DND-41 (cell line): ENCODE results near the gene BRPF3.
A peak's percentile ranks its signal among the peaks of the same experiment; 100 is the strongest.

ENCODE experiments used
- ATAC-seq: fragments of 200-7000 bp; cut with Tn5 transposase; 3 replicates; pipeline ENCODE4 v1.9.1; 2021; ENCODE audit warnings: low read depth; ENCODE audit not compliant: insufficient read depth
- DNase-seq: peaks from one replicate; pipeline ENCODE4 v3.0.0-alpha.2; 2020
- H2AFZ ChIP-seq: 2 replicates; pipeline ENCODE4 v1.6.0; 2012; ENCODE audit warnings: low read depth, low read length
- H3K27ac ChIP-seq: 2 replicates; pipeline ENCODE4 v1.5.1; 2012; ENCODE audit warnings: low read length, inconsistent platforms
- H3K27me3 ChIP-seq: fragments of 200-600 bp; sonication (generic); 2 replicates; pipeline ENCODE4 v1.6.0; 2012; ENCODE audit warnings: low read length, mild to moderate bottlenecking, inconsistent platforms; ENCODE audit not compliant: insufficient read depth, poor library complexity
- H3K36me3 ChIP-seq: 2 replicates; pipeline ENCODE4 v1.5.1; 2012; ENCODE audit warnings: low read length, inconsistent platforms; ENCODE audit not compliant: insufficient read depth
- H3K4me1 ChIP-seq: 2 replicates; pipeline ENCODE4 v1.5.1; 2012; ENCODE audit warnings: mild to moderate bottlenecking, low read length; ENCODE audit not compliant: insufficient read depth
- H3K4me2 ChIP-seq: 2 replicates; pipeline ENCODE4 v1.6.0; 2012; ENCODE audit warnings: mild to moderate bottlenecking, moderate library complexity, low read length, inconsistent platforms; ENCODE audit not compliant: insufficient read depth
- H3K4me3 ChIP-seq, 2 experiments: fragments of 200-600 bp in 1 of 2; shearing (Covaris generic) in 1 of 2; 2 replicates each; pipeline ENCODE4 v1.5.1; 2012 to 2016; ENCODE audit warnings: inconsistent platforms in 2 of 2, low read length in 2 of 2, mild to moderate bottlenecking in 2 of 2, low read depth in 1 of 2, moderate library complexity in 1 of 2
- H3K79me2 ChIP-seq: 2 replicates; pipeline ENCODE4 v1.6.0; 2012; ENCODE audit warnings: low read length, inconsistent platforms; ENCODE audit not compliant: insufficient read depth
- H3K9ac ChIP-seq: 2 replicates; pipeline ENCODE4 v1.6.0; 2012; ENCODE audit warnings: low read depth, mild to moderate bottlenecking, inconsistent platforms, low read length, moderate library complexity
- H3K9me3 ChIP-seq: 2 replicates; pipeline ENCODE4 v1.5.1; 2012; ENCODE audit warnings: low read length, moderate library complexity, mild to moderate bottlenecking, inconsistent platforms; ENCODE audit not compliant: insufficient read depth, severe bottlenecking
- H4K20me1 ChIP-seq: 2 replicates; pipeline ENCODE4 v1.6.0; 2012; ENCODE audit warnings: low read length; ENCODE audit not compliant: insufficient read depth
- CTCF ChIP-seq: IDR thresholded peaks from 2 replicates; pipeline ENCODE4 v1.5.1; 2012; ENCODE audit warnings: borderline replicate concordance, low read length, moderate library complexity, mild to moderate bottlenecking; ENCODE audit not compliant: poor library complexity, severe bottlenecking; ENCODE audit errors: extremely low read depth
- EZH2 ChIP-seq: IDR thresholded peaks from 3 replicates; pipeline ENCODE4 v1.6.1; 2012; ENCODE audit warnings: borderline replicate concordance, low read depth, mild to moderate bottlenecking, moderate library complexity, low read length, inconsistent platforms; ENCODE audit not compliant: severe bottlenecking

BRPF3 gene

GRCh38 chr6:36196113-36196879, at the start of gene BRPF3:
Gene BRPF3 (plus strand): TSS chr6:36196744. CDS start chr6:36200323, 3,579 bp downstream.
- TF ChIP-seq CTCF (peak; percentile 74), EZH2 (no peak)
- Histone ChIP-seq H3K36me3 (peaks cover 21% of the 10 kb centered on the region), H3K4me2 (peak within 1 kb of the TSS; percentile 96), H3K9ac (peak within 1 kb of the TSS; percentile 76), H3K9me3 (no peaks in the 10 kb centered on the region), H3K27ac (peak within 1 kb of the TSS; percentile 90), H3K4me3 (peak within 1 kb of the TSS; percentile 32 to 62; a peak in 3 of 4 replicates), H3K79me2 (peaks cover 41% of the 10 kb centered on the region), H4K20me1 (peaks cover 12% of the 10 kb centered on the region; the same call in 1 of the 2 replicates), H3K4me1 (peaks cover 39% of the 10 kb centered on the region), H2AFZ (peak within 1 kb of the TSS; percentile 99), H3K27me3 (no peaks in the 10 kb centered on the region)
- ATAC-seq, result peak; percentile 66
- peak; percentile 82 for DNase-seq

- H3K27ac ChIP-seq, result no peak overlapping the region
- H3K4me3 ChIP-seq, result no peak overlapping the region
- no peaks in the 10 kb centered on the region for H3K36me3 ChIP-seq
- H3K9me3 ChIP-seq, result no peaks in the 10 kb centered on the region
- no peaks in the 10 kb centered on the region for H3K27me3 ChIP-seq
- H2AFZ ChIP-seq, result no peak overlapping the region
- H3K4me2 ChIP-seq, result no peak overlapping the region
- H3K9ac ChIP-seq, result no peak overlapping the region
- H3K4me1 ChIP-seq, result peaks cover 7% of the 10 kb centered on the region
- DNase-seq (no peak), ATAC-seq (no peak)
- no peaks in the 10 kb centered on the region for H4K20me1 ChIP-seq
- H3K79me2 ChIP-seq, result no peaks in the 10 kb centered on the region
- no peak for TF ChIP-seq CTCF
- TF ChIP-seq EZH2, result no peak
Observed at GRCh38 chr6:36147294-36147693, 49.2 kb upstream of the BRPF3 start.

GRCh38 chr6:36149476-36149875, 47.1 kb upstream of the BRPF3 start:
- H3K27me3 ChIP-seq, result no peaks in the 10 kb centered on the region
- TF ChIP-seq EZH2 (no peak), CTCF (no peak)
- no peaks in the 10 kb centered on the region for H3K9me3 ChIP-seq
- H3K9ac ChIP-seq, result no peak overlapping the region
- no peak overlapping the region for H3K4me2 ChIP-seq
- peaks cover 7% of the 10 kb centered on the region for H3K4me1 ChIP-seq
- H2AFZ ChIP-seq, result no peak overlapping the region
- ATAC-seq (no peak), DNase-seq (no peak)
- H3K36me3 ChIP-seq, result no peaks in the 10 kb centered on the region
- H3K4me3 ChIP-seq, result no peak overlapping the region
- no peaks in the 10 kb centered on the region for H3K79me2 ChIP-seq
- no peak overlapping the region for H3K27ac ChIP-seq
- H4K20me1 ChIP-seq, result no peaks in the 10 kb centered on the region
